WTC11 (cell line): ENCODE data around the gene SLC38A11. TPM values are rescaled to one million over a fixed set of nuclear protein-coding genes. Genes with fewer than 3 reads are reported as not detected.
"Not testable (repeated sequence)": the region's sequence is repeated elsewhere in the genome, so short reads cannot be mapped to it uniquely, and the experiment has no call there.

Experiments used
- ATAC-seq: fragments of 200-7000 bp; cut with Tn5 transposase; 2 replicates; pipeline ENCODE4 v1.10.0; 2021; ENCODE audit warnings: mild to moderate bottlenecking, moderate library complexity
- CTCF ChIA-PET: fragments of 300-600 bp; sonication (Branson Sonifier 250); formaldehyde crosslinking; loops from one replicate; lab custom pipeline; 2021; ENCODE audit warnings: antibody characterized with exemption; lab: Charles Lee
- POLR2A ChIA-PET: fragments of 350-600 bp; sonication (Branson Sonifier 250); formaldehyde crosslinking; loops from one replicate; lab custom pipeline; 2021; ENCODE audit warnings: antibody characterized with exemption; lab: Charles Lee
- DNase-seq: peaks from one replicate; pipeline ENCODE4 v3.0.0; 2021; ENCODE audit warnings: low spot score
- H3K27ac Mint-ChIP-seq: 2 replicates; pipeline ENCODE4 v1.8.0; 2021; ENCODE audit warnings: mixed read lengths
- H3K27me3 Mint-ChIP-seq: 2 replicates; pipeline ENCODE4 v1.8.0; 2021; ENCODE audit warnings: low read depth, mild to moderate bottlenecking, moderate library complexity, mixed read lengths
- H3K36me3 Mint-ChIP-seq: 2 replicates; pipeline ENCODE4 v1.8.0; 2021; ENCODE audit warnings: mixed read lengths
- H3K4me1 Mint-ChIP-seq: 2 replicates; pipeline ENCODE4 v1.8.0; 2022; ENCODE audit warnings: mixed read lengths
- H3K4me3 Mint-ChIP-seq: 2 replicates; pipeline ENCODE4 v1.8.0; 2021; ENCODE audit warnings: mild to moderate bottlenecking, moderate library complexity, mixed read lengths
- H3K9me3 Mint-ChIP-seq: 2 replicates; pipeline ENCODE4 v1.8.0; 2021; ENCODE audit warnings: mixed read lengths
- AFF4 ChIP-seq: sonication (generic); formaldehyde crosslinking; IDR thresholded peaks from 2 replicates; pipeline ENCODE4 v1.8.1; 2023; ENCODE audit warnings: mild to moderate bottlenecking, missing genetic modification reagents, borderline replicate concordance
- CTCF ChIP-seq: fragments of 200-600 bp; IDR thresholded peaks from 2 replicates; pipeline ENCODE4 v1.8.0; 2022; ENCODE audit warnings: antibody characterized with exemption
- ESRRA ChIP-seq: sonication (generic); formaldehyde crosslinking; IDR thresholded peaks from 2 replicates; pipeline ENCODE4 v1.8.1; 2022; ENCODE audit warnings: mild to moderate bottlenecking, missing genetic modification reagents, borderline replicate concordance
- ETV6 ChIP-seq: sonication (generic); formaldehyde crosslinking; IDR thresholded peaks from 2 replicates; pipeline ENCODE4 v1.8.1; 2022; ENCODE audit warnings: mild to moderate bottlenecking, missing genetic modification reagents
- GTF2I ChIP-seq: fragments of 250-450 bp; sonication (Bioruptor Pico); conservative IDR thresholded peaks from 2 replicates; pipeline ENCODE4 v1.4.0; 2021; ENCODE audit warnings: mild to moderate bottlenecking
- JAZF1 ChIP-seq: fragments of 250-450 bp; sonication (Bioruptor Pico); IDR thresholded peaks from 2 replicates; pipeline ENCODE4 v1.9.0; 2021; ENCODE audit warnings: moderate library complexity, mild to moderate bottlenecking, inconsistent platforms
- JUN ChIP-seq: sonication (generic); formaldehyde crosslinking; IDR thresholded peaks from 2 replicates; pipeline ENCODE4 v1.8.0; 2023; ENCODE audit warnings: mild to moderate bottlenecking, missing genetic modification reagents
- KAT7 ChIP-seq: sonication (generic); formaldehyde crosslinking; IDR thresholded peaks from 2 replicates; pipeline ENCODE4 v1.8.1; 2023; ENCODE audit warnings: missing genetic modification reagents, mild to moderate bottlenecking, borderline replicate concordance
- MAX ChIP-seq: sonication (generic); formaldehyde crosslinking; IDR thresholded peaks from 2 replicates; pipeline ENCODE4 v1.8.0; 2022; ENCODE audit warnings: mild to moderate bottlenecking, missing genetic modification reagents
- MXD4 ChIP-seq: fragments of 250-450 bp; sonication (Bioruptor Pico); IDR thresholded peaks from 2 replicates; pipeline ENCODE4 v1.8.0; 2021; ENCODE audit warnings: mild to moderate bottlenecking, moderate library complexity, borderline replicate concordance
- NR3C1 ChIP-seq: sonication (generic); formaldehyde crosslinking; conservative IDR thresholded peaks from 2 replicates; pipeline ENCODE4 v1.8.1; 2023; ENCODE audit warnings: low read depth, mild to moderate bottlenecking, missing genetic modification reagents
- RORB ChIP-seq: fragments of 250-450 bp; sonication (Bioruptor Pico); IDR thresholded peaks from 2 replicates; pipeline ENCODE4 v1.9.0; 2021; ENCODE audit warnings: mild to moderate bottlenecking
- ZBTB21 ChIP-seq: sonication (generic); formaldehyde crosslinking; IDR thresholded peaks from 2 replicates; pipeline ENCODE4 v1.8.1; 2023; ENCODE audit warnings: mild to moderate bottlenecking, missing genetic modification reagents, borderline replicate concordance
- ZNF219 ChIP-seq: sonication (generic); formaldehyde crosslinking; IDR thresholded peaks from 2 replicates; pipeline ENCODE4 v1.8.0; 2023; ENCODE audit warnings: missing genetic modification reagents, mild to moderate bottlenecking, borderline replicate concordance
- ZNF232 ChIP-seq: sonication (generic); formaldehyde crosslinking; IDR thresholded peaks from 2 replicates; pipeline ENCODE4 v1.8.0; 2022; ENCODE audit warnings: mild to moderate bottlenecking, missing genetic modification reagents
- ZNF532 ChIP-seq: fragments of 250-450 bp; sonication (Bioruptor Pico); IDR thresholded peaks from 2 replicates; pipeline ENCODE4 v1.9.0; 2021; ENCODE audit warnings: mild to moderate bottlenecking, borderline replicate concordance
- total RNA-seq: library from RNA; stranded (reverse); gene quantifications from 3 replicates; pipeline ENCODE4 v1.2.3, GENCODE V29; 2021

The SLC38A11 gene
- total RNA-seq, 1 experiment from 2014 or later, result not detected

GRCh38 chr2:164860694-164861042 lies 94.7 kb downstream of the SLC38A11 start:
- Mint-ChIP-seq H3K27me3 (no peaks in the 10 kb centered on the region), H3K36me3 (no peaks in the 10 kb centered on the region), H3K4me1 (0 out of 2 replicates have a peak, but pooled peaks cover 3% of the 10 kb centered on the region), H3K9me3 (no peaks in the 10 kb centered on the region), H3K4me3 (no peak overlapping the region), H3K27ac (no peak overlapping the region)
- DNase-seq (no peak), ATAC-seq (no peak)
- ChIA-PET CTCF (interaction anchor here (1.7 kb wide), 1 partner anchor 19 kb away, joined by 5 read pairs; the partner anchor contains the start of gene COBLL1), POLR2A (no interaction called here)
- TF ChIP-seq MAX (CRISPR knock-in tag), result no peak
- no peak for TF ChIP-seq ESRRA (CRISPR knock-in tag)
- TF ChIP-seq ETV6 (CRISPR knock-in tag), result no peak
- TF ChIP-seq JUN, result no peak
- no peak for TF ChIP-seq CTCF
- TF ChIP-seq RORB, result no peak
- TF ChIP-seq ZNF532 (CRISPR knock-in tag), result no peak
- TF ChIP-seq ZNF232 (CRISPR knock-in tag), result no peak
- TF ChIP-seq ZNF219 (CRISPR knock-in tag), result no peak
- no peak for TF ChIP-seq NR3C1 (CRISPR knock-in tag)

GRCh38 chr2:164859906-164860693 lies 95.2 kb downstream of the SLC38A11 start:
- H3K4me1 Mint-ChIP-seq, H3K27me3 Mint-ChIP-seq, DNase-seq, H3K27ac Mint-ChIP-seq, H3K4me3 Mint-ChIP-seq, H3K36me3 Mint-ChIP-seq, ATAC-seq, H3K9me3 Mint-ChIP-seq: not testable (repeated sequence)
- CTCF ChIA-PET, result interaction anchor here (1.7 kb wide), 1 partner anchor 18 kb away, joined by 5 read pairs; the partner anchor contains the start of gene COBLL1
- POLR2A ChIA-PET, result interaction anchor here (1.5 kb wide), 1 partner anchor 18 kb away, joined by 4 read pairs; no protein-coding TSS in a partner anchor

GRCh38 chr2:164859251-164859818 lies 96.0 kb downstream of the SLC38A11 start:
- H3K4me3 Mint-ChIP-seq, result no peak overlapping the region
- ChIA-PET POLR2A (interaction anchor here (1.5 kb wide), 1 partner anchor 17 kb away, joined by 4 read pairs; no protein-coding TSS in a partner anchor), CTCF (interaction anchor here (1.7 kb wide), 1 partner anchor 17 kb away, joined by 5 read pairs; the partner anchor contains the start of gene COBLL1)
- 0 out of 2 replicates have a peak, but pooled peaks cover 3% of the 10 kb centered on the region for H3K4me1 Mint-ChIP-seq
- H3K27me3 Mint-ChIP-seq, result no peaks in the 10 kb centered on the region
- H3K27ac Mint-ChIP-seq, result no peak overlapping the region; the same call in 1 of the 2 replicates
- DNase-seq (no peak), ATAC-seq (no peak)
- H3K36me3 Mint-ChIP-seq, result no peaks in the 10 kb centered on the region
- no peaks in the 10 kb centered on the region for H3K9me3 Mint-ChIP-seq
- TF ChIP-seq JAZF1 (CRISPR knock-in tag) (no peak), ZBTB21 (CRISPR knock-in tag) (no peak), CTCF (no peak), MXD4 (CRISPR knock-in tag) (no peak), KAT7 (CRISPR knock-in tag) (no peak), GTF2I (CRISPR knock-in tag) (no peak), MAX (CRISPR knock-in tag) (no peak), AFF4 (CRISPR knock-in tag) (no peak)
